KMS-11 (cell line): ENCODE measurements around the gene TREML2.

ENCODE experiments used
- H2AFZ ChIP-seq: fragments of 200-600 bp; sonication (generic); 2 replicates; pipeline ENCODE4 v1.6.1; 2016; ENCODE audit warnings: antibody characterized with exemption, mixed run types, low read depth
- H3K27ac ChIP-seq: fragments of 200-600 bp; sonication (generic); 2 replicates; pipeline ENCODE4 v1.6.1; 2016; ENCODE audit warnings: mild to moderate bottlenecking, mixed run types
- H3K27me3 ChIP-seq: fragments of 200-600 bp; sonication (generic); 2 replicates; pipeline ENCODE4 v1.6.1; 2017; ENCODE audit warnings: mild to moderate bottlenecking, low read depth, mixed run types, moderate library complexity; ENCODE audit not compliant: insufficient read depth
- H3K36me3 ChIP-seq: fragments of 200-600 bp; sonication (generic); 2 replicates; pipeline ENCODE4 v1.6.1; 2017; ENCODE audit warnings: mild to moderate bottlenecking, mixed run types; ENCODE audit not compliant: insufficient read depth
- H3K4me1 ChIP-seq: fragments of 200-600 bp; sonication (generic); 2 replicates; pipeline ENCODE4 v1.6.1; 2016; ENCODE audit warnings: mild to moderate bottlenecking, low read depth, mixed run types; ENCODE audit not compliant: poor library complexity, severe bottlenecking
- H3K4me2 ChIP-seq: fragments of 200-600 bp; sonication (generic); 2 replicates; pipeline ENCODE4 v1.7.0; 2016; ENCODE audit warnings: mild to moderate bottlenecking, mixed run types
- H3K4me3 ChIP-seq: fragments of 200-600 bp; sonication (generic); IDR thresholded peaks from 2 replicates; pipeline ENCODE4 v1.6.1; 2017; ENCODE audit warnings: low read depth, low read length, mixed read lengths; ENCODE audit not compliant: insufficient read depth
- H3K79me2 ChIP-seq: fragments of 200-600 bp; sonication (generic); 2 replicates; pipeline ENCODE4 v1.6.1; 2016; ENCODE audit warnings: low read depth, mixed run types; ENCODE audit not compliant: insufficient read depth
- H3K9ac ChIP-seq: fragments of 200-600 bp; sonication (generic); 2 replicates; pipeline ENCODE4 v1.6.1; 2016; ENCODE audit warnings: mild to moderate bottlenecking, mixed run types
- H4K20me1 ChIP-seq: fragments of 200-600 bp; sonication (generic); 2 replicates; pipeline ENCODE4 v1.6.1; 2016; ENCODE audit warnings: mild to moderate bottlenecking, mixed run types; ENCODE audit not compliant: insufficient read depth
- TF ChIP-seq, protein P1 (sequence below): fragments of 200-600 bp; sonication (generic); conservative IDR thresholded peaks from 2 replicates; pipeline ENCODE4 v1.6.1; 2017; ENCODE audit warnings: low read depth, mild to moderate bottlenecking, antibody characterized with exemption, low read length, moderate library complexity, mixed read lengths

The TREML2 gene

GRCh38 chr6:41187924-41188886, 12.7 kb downstream of the TREML2 start:
- Histone ChIP-seq H4K20me1 (no peaks in the 10 kb centered on the region), H3K4me1 (no peaks in the 10 kb centered on the region), H3K27ac (no peak overlapping the region), H3K79me2 (no peaks in the 10 kb centered on the region), H3K36me3 (no peaks in the 10 kb centered on the region), H3K4me3 (no peak overlapping the region), H3K4me2 (no peak overlapping the region), H3K27me3 (no peaks in the 10 kb centered on the region), H2AFZ (no peak overlapping the region), H3K9ac (no peak overlapping the region)
- TF ChIP-seq, protein P1, sequence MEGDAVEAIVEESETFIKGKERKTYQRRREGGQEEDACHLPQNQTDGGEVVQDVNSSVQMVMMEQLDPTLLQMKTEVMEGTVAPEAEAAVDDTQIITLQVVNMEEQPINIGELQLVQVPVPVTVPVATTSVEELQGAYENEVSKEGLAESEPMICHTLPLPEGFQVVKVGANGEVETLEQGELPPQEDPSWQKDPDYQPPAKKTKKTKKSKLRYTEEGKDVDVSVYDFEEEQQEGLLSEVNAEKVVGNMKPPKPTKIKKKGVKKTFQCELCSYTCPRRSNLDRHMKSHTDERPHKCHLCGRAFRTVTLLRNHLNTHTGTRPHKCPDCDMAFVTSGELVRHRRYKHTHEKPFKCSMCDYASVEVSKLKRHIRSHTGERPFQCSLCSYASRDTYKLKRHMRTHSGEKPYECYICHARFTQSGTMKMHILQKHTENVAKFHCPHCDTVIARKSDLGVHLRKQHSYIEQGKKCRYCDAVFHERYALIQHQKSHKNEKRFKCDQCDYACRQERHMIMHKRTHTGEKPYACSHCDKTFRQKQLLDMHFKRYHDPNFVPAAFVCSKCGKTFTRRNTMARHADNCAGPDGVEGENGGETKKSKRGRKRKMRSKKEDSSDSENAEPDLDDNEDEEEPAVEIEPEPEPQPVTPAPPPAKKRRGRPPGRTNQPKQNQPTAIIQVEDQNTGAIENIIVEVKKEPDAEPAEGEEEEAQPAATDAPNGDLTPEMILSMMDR, result no peak

GRCh38 chr6:41186031-41186562, 14.9 kb downstream of the TREML2 start:
- no peaks in the 10 kb centered on the region for H4K20me1 ChIP-seq
- H3K4me3 ChIP-seq, result no peak overlapping the region
- H3K79me2 ChIP-seq, result no peaks in the 10 kb centered on the region
- no peak overlapping the region for H3K4me2 ChIP-seq
- TF ChIP-seq, protein P1, result no peak
- H3K9ac ChIP-seq, result no peak overlapping the region
- H3K27me3 ChIP-seq, result no peaks in the 10 kb centered on the region
- no peaks in the 10 kb centered on the region for H3K36me3 ChIP-seq
- no peaks in the 10 kb centered on the region for H3K4me1 ChIP-seq
- H2AFZ ChIP-seq, result no peak overlapping the region
- H3K27ac ChIP-seq, result no peak overlapping the region

- TF ChIP-seq, protein P1, result no peak
- no peak overlapping the region for H2AFZ ChIP-seq
- H3K4me3 ChIP-seq, result no peak overlapping the region
- no peaks in the 10 kb centered on the region for H3K79me2 ChIP-seq
- H3K27me3 ChIP-seq, result no peaks in the 10 kb centered on the region
- no peaks in the 10 kb centered on the region for H3K36me3 ChIP-seq
- H3K27ac ChIP-seq, result no peak overlapping the region
- H3K4me1 ChIP-seq, result no peaks in the 10 kb centered on the region
- no peak overlapping the region for H3K4me2 ChIP-seq
- H3K9ac ChIP-seq, result no peak overlapping the region
- no peaks in the 10 kb centered on the region for H4K20me1 ChIP-seq
Observed at GRCh38 chr6:41184761-41185160, 16.2 kb downstream of the TREML2 start.

GRCh38 chr6:41182069-41183034, 18.6 kb downstream of the TREML2 start:
- H4K20me1 ChIP-seq, result no peaks in the 10 kb centered on the region
- no peaks in the 10 kb centered on the region for H3K27me3 ChIP-seq
- H3K4me3 ChIP-seq, result no peak overlapping the region
- H3K36me3 ChIP-seq, result no peaks in the 10 kb centered on the region
- no peak overlapping the region for H2AFZ ChIP-seq
- H3K4me2 ChIP-seq, result no peak overlapping the region
- no peaks in the 10 kb centered on the region for H3K4me1 ChIP-seq
- no peak overlapping the region for H3K9ac ChIP-seq
- H3K79me2 ChIP-seq, result no peaks in the 10 kb centered on the region
- H3K27ac ChIP-seq, result no peak overlapping the region
- TF ChIP-seq, protein P1, result peak; percentile 66
